Activated T-cell treated with anti-CD3 and anti-CD28 coated beads for 1 hour (primary cell): Measurements from ENCODE around the gene CEP131.

ENCODE experiments used
- DNase-seq: peaks from one replicate; pipeline ENCODE4 v3.0.0-alpha.2; 2020; ENCODE audit warnings: low read depth

Gene CEP131

GRCh38 chr17:81187120-81187519 is 35.6 kb downstream of the CEP131 start:
- DNase-seq = no peak

- no peak for DNase-seq
These were observed 36.6 kb downstream of the CEP131 start for GRCh38 chr17:81186203-81186602.

GRCh38 chr17:81184555-81184954 is 38.2 kb downstream of the CEP131 start:
- DNase-seq = no peak

GRCh38 chr17:81183807-81184206 is 39.0 kb downstream of the CEP131 start:
- DNase-seq = no peak

- DNase-seq = no peak
These were observed 39.4 kb downstream of the CEP131 start for GRCh38 chr17:81183316-81183715.

- DNase-seq = no peak
These were observed 40.2 kb downstream of the CEP131 start for GRCh38 chr17:81182596-81182995.

GRCh38 chr17:81181811-81182185 is 41.0 kb downstream of the CEP131 start:
- DNase-seq = no peak

GRCh38 chr17:81180836-81181810 is 41.6 kb downstream of the CEP131 start:
- no peak for DNase-seq

- DNase-seq = no peak
These were observed 42.9 kb downstream of the CEP131 start for GRCh38 chr17:81179861-81180260.

GRCh38 chr17:81179220-81179619 is 43.5 kb downstream of the CEP131 start:
- no peak for DNase-seq

GRCh38 chr17:81178136-81179091 is 44.4 kb downstream of the CEP131 start:
- no peak for DNase-seq

GRCh38 chr17:81176666-81177065 is 46.1 kb downstream of the CEP131 start:
- DNase-seq = no peak

GRCh38 chr17:81173762-81174155 is 49.0 kb downstream of the CEP131 start:
- no peak for DNase-seq

GRCh38 chr17:81173052-81173761 is 49.6 kb downstream of the CEP131 start:
- DNase-seq = no peak

GRCh38 chr17:81171941-81172340 is 50.8 kb downstream of the CEP131 start:
- DNase-seq = no peak

- DNase-seq = no peak
These were observed 51.9 kb downstream of the CEP131 start for GRCh38 chr17:81170727-81171494.

GRCh38 chr17:81169870-81170309 is 52.9 kb downstream of the CEP131 start:
- DNase-seq = no peak

GRCh38 chr17:81167638-81168037 is 55.1 kb downstream of the CEP131 start:
- no peak for DNase-seq

GRCh38 chr17:81167194-81167524 is 55.6 kb downstream of the CEP131 start:
- no peak for DNase-seq

GRCh38 chr17:81166033-81166492 is 56.7 kb downstream of the CEP131 start, which contains the start of gene AATK:
Gene AATK (minus strand): TSS chr17:81166221. CDS start chr17:81165992, 229 bp downstream.
- DNase-seq = no peak
